GM21526 (cell line): ENCODE data around the gene RELCH.

Experiments used
- ATAC-seq: cut with Tn5 transposase; IDR thresholded peaks from one replicate; pipeline ENCODE4 v1.9.1; 2021; ENCODE audit warnings: moderate library complexity; ENCODE audit not compliant: unreplicated experiment, low FRiP score

RELCH gene

GRCh38 chr18:62335494-62335893, 148.4 kb downstream of the RELCH start:
- ATAC-seq = no peak

DNA sequence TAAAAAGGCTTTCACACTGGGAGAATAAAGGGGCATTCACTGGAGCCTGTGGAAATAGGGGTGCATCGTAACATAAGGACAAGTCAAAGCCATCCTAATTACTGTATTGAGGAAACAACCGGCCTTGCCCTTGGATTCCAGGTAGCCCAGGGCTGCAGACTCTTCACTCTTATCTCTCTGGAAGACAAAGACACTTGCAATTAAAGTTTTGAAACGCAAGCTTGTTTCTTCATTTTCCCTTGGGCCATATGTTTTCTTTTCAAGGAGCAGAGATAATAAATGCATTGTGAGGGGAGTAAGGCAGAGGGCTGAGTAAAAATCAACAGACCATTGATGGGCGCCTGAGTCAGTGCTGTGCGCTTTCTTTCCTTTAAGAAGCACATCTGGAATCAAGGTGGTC, 149.6 kb downstream of the RELCH start:
- ATAC-seq = no peak

- no peak for ATAC-seq
These were observed 150.3 kb downstream of the RELCH start for GRCh38 chr18:62337336-62337735.

- no peak for ATAC-seq
These were observed 151.5 kb downstream of the RELCH start for GRCh38 chr18:62338446-62339105.

GRCh38 chr18:62339106-62339988, 152.3 kb downstream of the RELCH start:
- ATAC-seq = no peak

DNA sequence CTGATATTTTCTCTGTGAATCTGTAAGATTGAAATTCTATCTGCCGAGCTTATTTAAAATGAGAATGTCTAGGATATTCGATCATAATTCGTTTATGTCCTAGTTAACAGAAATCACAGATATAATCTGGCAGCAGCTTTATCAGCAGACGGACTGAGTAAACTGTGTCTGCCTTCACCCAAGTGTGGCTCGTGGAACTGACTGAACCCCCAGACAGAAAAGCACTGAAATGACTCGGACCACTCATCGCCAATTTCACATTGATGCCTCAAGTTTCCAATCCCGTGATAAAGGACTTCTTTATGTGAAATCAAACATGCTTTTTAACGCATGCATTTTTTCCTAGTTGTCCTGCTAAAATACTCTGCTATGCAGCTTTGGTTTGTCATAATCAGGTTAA, 153.9 kb downstream of the RELCH start:
- no peak for ATAC-seq

DNA sequence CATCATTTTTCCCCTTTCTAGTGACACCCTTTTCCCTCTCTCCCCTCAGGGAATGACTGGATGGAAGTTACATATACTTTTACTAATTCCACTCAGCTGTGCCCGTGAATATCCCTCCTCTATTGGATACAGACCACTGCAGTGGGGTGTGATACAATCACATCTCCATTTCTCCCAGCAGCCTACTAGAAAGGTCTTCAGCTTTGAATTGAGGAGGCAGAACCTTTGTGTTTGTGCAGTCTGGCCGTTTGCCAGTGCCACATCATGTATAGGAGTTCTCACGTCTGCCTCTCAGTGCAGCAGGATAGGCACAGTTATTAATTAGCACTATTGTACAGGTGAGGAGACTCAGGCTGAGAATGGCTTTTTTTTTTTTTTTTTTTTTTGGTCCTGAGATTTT, 154.4 kb downstream of the RELCH start:
- ATAC-seq = no peak

DNA sequence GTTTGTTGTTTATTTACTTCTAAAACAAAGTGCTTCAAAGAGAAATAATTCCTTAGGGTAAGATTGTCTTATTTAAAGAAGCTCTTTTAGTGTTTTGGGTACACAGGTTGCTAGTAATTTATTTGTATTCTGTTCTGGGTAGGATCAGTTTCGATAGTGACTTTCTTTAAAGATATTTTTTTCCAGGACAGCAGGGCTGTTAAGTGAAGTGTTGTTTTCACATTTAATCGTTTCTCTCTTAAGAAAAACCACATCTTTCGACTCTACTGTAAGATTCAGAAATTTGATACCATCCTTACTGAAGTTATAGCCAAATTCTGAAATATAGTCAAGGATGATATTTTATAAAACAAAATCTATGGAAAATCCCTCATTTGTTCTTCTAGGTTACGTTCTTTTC, 155.8 kb downstream of the RELCH start:
- no peak for ATAC-seq

- no peak for ATAC-seq
These were observed 156.3 kb downstream of the RELCH start for GRCh38 chr18:62343316-62343715.

GRCh38 chr18:62345909-62346308, 158.9 kb downstream of the RELCH start:
- no peak for ATAC-seq

GRCh38 chr18:62346333-62347088, 159.5 kb downstream of the RELCH start:
- ATAC-seq = no peak

- no peak for ATAC-seq
These were observed 160.0 kb downstream of the RELCH start for GRCh38 chr18:62347089-62347506.

DNA sequence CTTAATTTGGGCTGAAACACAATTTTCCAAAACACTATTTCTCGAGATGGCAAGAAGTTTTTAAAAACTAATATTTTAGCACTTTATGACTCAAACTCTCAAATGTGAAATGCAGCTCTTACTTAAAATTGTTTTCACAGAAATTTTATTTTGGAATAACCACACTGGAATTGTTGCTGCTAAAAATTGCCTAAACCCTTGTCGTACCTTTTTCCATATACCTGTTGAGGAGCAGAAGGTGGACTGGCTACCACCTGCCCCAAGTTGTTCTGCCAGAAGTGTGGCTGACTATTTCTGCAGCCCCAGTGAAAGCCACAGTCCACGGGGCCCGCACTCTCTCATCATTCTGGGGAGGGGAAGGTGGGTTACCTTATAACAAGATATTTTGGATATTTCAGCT, 161.4 kb downstream of the RELCH start:
- no peak for ATAC-seq

GRCh38 chr18:62353170-62353569, 166.1 kb downstream of the RELCH start:
- no peak for ATAC-seq

- ATAC-seq = no peak
These were observed 167.1 kb downstream of the RELCH start for GRCh38 chr18:62354151-62354550.

- ATAC-seq = no peak
These were observed 170.1 kb downstream of the RELCH start for GRCh38 chr18:62357079-62357719.
